Ishikawa (cell line): ENCODE measurements around the gene GLDC.

ENCODE experiments used
- CEBPB ChIP-seq: IDR thresholded peaks from 2 replicates; pipeline ENCODE4 v1.6.1; 2012
- CREB1 ChIP-seq: IDR thresholded peaks from 2 replicates; pipeline ENCODE4 v1.6.1; 2012; ENCODE audit warnings: low read depth
- EGR1 ChIP-seq: IDR thresholded peaks from 2 replicates; pipeline ENCODE4 v1.6.1; 2012
- EP300 ChIP-seq: IDR thresholded peaks from 2 replicates; pipeline ENCODE4 v1.6.1; 2012; ENCODE audit warnings: borderline replicate concordance
- FOXM1 ChIP-seq: IDR thresholded peaks from 2 replicates; pipeline ENCODE4 v1.6.1; 2012; ENCODE audit warnings: low read depth, borderline replicate concordance
- MAX ChIP-seq: IDR thresholded peaks from 2 replicates; pipeline ENCODE4 v1.6.1; 2012
- NFIC ChIP-seq: IDR thresholded peaks from 2 replicates; pipeline ENCODE4 v1.6.1; 2012
- RAD21 ChIP-seq: IDR thresholded peaks from 2 replicates; pipeline ENCODE4 v1.6.1; 2012; ENCODE audit warnings: low read depth
- TAF1 ChIP-seq: IDR thresholded peaks from 2 replicates; pipeline ENCODE4 v1.6.1; 2012; ENCODE audit warnings: low read depth, mild to moderate bottlenecking
- TCF12 ChIP-seq: IDR thresholded peaks from 2 replicates; pipeline ENCODE4 v1.6.1; 2012; ENCODE audit warnings: low read depth
- TEAD4 ChIP-seq: IDR thresholded peaks from 2 replicates; pipeline ENCODE4 v1.6.1; 2012
- USF1 ChIP-seq: IDR thresholded peaks from 2 replicates; pipeline ENCODE4 v1.6.1; 2012
- YY1 ChIP-seq: IDR thresholded peaks from 2 replicates; pipeline ENCODE4 v1.6.1; 2012; ENCODE audit warnings: low read depth
- ZBTB7A ChIP-seq: IDR thresholded peaks from 2 replicates; pipeline ENCODE4 v1.6.1; 2012; ENCODE audit warnings: low read depth
- TF ChIP-seq, protein P1 (sequence below): IDR thresholded peaks from 2 replicates; pipeline ENCODE4 v1.6.1; 2012; ENCODE audit warnings: low read depth, mild to moderate bottlenecking

Gene GLDC

DNA sequence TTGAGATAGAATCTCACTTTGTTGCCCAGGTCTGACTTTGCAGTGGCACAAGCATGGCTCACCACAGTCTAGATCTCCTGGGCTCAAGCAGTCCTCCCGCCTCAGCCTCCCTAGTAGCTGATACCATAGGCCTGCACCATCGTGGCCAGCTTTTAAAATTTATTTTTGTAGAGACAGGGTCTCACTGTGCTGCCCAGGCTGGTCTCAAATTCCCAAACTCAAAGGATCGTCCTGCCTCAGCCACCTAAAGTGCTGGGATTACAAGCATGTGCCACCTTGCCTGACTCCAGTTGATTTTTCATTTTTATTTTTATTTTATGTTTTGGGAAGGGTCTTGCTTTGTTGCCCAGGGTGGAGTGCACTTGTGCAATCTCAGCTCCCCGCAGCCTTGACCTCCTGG is 41.7 kb upstream of the GLDC start:
- no peak for TF ChIP-seq MAX
- TF ChIP-seq USF1 = no peak
- TF ChIP-seq EP300 = no peak
- TF ChIP-seq ZBTB7A = no peak
- TF ChIP-seq TEAD4 = no peak
- TF ChIP-seq, protein P1, sequence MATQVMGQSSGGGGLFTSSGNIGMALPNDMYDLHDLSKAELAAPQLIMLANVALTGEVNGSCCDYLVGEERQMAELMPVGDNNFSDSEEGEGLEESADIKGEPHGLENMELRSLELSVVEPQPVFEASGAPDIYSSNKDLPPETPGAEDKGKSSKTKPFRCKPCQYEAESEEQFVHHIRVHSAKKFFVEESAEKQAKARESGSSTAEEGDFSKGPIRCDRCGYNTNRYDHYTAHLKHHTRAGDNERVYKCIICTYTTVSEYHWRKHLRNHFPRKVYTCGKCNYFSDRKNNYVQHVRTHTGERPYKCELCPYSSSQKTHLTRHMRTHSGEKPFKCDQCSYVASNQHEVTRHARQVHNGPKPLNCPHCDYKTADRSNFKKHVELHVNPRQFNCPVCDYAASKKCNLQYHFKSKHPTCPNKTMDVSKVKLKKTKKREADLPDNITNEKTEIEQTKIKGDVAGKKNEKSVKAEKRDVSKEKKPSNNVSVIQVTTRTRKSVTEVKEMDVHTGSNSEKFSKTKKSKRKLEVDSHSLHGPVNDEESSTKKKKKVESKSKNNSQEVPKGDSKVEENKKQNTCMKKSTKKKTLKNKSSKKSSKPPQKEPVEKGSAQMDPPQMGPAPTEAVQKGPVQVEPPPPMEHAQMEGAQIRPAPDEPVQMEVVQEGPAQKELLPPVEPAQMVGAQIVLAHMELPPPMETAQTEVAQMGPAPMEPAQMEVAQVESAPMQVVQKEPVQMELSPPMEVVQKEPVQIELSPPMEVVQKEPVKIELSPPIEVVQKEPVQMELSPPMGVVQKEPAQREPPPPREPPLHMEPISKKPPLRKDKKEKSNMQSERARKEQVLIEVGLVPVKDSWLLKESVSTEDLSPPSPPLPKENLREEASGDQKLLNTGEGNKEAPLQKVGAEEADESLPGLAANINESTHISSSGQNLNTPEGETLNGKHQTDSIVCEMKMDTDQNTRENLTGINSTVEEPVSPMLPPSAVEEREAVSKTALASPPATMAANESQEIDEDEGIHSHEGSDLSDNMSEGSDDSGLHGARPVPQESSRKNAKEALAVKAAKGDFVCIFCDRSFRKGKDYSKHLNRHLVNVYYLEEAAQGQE = no peak
- TF ChIP-seq CEBPB = no peak
- no peak for TF ChIP-seq RAD21
- TF ChIP-seq TAF1 = no peak
- TF ChIP-seq NFIC = no peak
- no peak for TF ChIP-seq YY1
- no peak for TF ChIP-seq TCF12
- TF ChIP-seq FOXM1 = no peak
- no peak for TF ChIP-seq CREB1
- no peak for TF ChIP-seq EGR1

GRCh38 chr9:6686396-6686795 is 40.9 kb upstream of the GLDC start:
- no peak for TF ChIP-seq ZBTB7A
- TF ChIP-seq MAX = no peak
- peak; percentile 37; the same call in 1 of the 2 replicates for TF ChIP-seq RAD21
- no peak for TF ChIP-seq TAF1

DNA sequence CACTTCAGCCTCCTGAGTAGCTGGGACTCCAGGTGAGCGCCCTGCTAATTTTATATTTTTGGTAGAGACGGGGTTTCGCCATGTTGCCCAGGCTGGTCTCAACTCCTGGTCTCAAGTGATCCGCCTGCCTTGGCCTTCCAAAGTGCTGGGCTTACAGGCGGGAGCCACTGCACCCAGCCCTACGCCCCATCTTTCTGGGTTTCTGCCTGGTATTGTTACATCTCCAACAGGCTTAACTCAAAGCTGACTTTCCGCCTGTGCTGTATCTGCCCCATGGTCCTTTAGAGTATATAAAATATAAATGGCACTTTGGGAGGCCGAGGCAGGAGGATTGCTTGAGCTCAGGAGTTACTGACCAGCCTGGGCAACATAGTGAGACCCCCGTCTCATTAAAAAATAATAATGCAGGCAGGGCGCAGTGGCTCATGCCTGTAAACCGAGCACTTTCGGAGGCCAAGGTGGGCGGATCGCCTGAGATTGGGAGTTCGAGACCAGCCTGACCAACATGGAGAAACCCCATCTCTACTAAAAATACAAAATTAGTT is 36.5 kb upstream of the GLDC start:
- 0 out of 2 replicates have a peak, but pooled peaks have one; percentile 11 for TF ChIP-seq YY1
- peak; percentile 3; the same call in 1 of the 2 replicates for TF ChIP-seq TAF1
- no peak for TF ChIP-seq RAD21

GRCh38 chr9:6681147-6681956 is 35.8 kb upstream of the GLDC start:
- TF ChIP-seq RAD21 (no peak), CREB1 (peak; percentile 79), USF1 (peak; percentile 96), MAX (peak; percentile 89), EGR1 (no peak), YY1 (no peak; the same call in 1 of the 2 replicates), TAF1 (peak; percentile 53), NFIC (peak; percentile 14), EP300 (0 out of 2 replicates have a peak, but pooled peaks have one; percentile 12), ZBTB7A (no peak)
- TF ChIP-seq, protein P1 = no peak

DNA sequence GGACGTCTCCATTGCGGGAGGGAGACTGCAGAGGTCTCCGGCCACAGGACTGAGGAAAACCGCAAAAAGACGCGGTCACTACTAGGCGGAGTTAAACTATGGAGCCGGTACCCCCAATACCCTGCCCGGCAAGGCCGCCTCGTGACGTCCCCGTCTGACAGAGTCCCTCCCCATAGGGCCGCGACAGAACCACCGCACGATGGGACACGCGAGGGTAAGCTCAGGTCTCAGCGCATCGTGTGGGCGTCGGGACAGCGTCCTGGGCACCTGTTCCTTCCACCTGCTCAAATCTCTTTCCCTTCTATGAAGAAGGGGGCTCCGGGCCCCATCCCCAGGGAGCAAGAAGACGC is 35.2 kb upstream of the GLDC start:
- no peak for TF ChIP-seq TEAD4
- no peak for TF ChIP-seq RAD21
- TF ChIP-seq ZBTB7A = 0 out of 2 replicates have a peak, but pooled peaks have one; percentile 25
- TF ChIP-seq EGR1 = 0 out of 2 replicates have a peak, but pooled peaks have one; percentile 5

DNA sequence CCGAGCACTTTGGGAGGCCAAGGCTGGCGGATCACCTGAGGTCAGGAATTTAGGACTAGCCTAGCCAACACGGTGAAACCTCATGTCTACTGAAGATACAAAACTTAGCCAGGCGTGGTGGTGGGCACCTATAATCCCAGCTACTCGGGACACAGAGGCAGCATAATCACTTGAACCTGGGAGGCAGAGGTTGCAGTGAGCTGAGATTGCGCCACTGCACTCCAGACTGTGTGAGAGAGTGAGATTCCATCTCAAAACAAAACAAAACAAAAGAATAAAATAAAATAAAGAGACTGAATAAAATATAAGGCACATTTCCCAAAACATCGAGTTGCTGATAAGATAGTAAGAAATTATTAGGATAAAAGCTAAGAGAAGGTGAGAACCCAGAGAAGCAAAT is 32.3 kb upstream of the GLDC start:
- TF ChIP-seq RAD21 (no peak), FOXM1 (no peak), ZBTB7A (no peak), TEAD4 (no peak), MAX (no peak), EP300 (no peak), CEBPB (no peak), CREB1 (no peak), YY1 (no peak), USF1 (no peak), NFIC (no peak), TAF1 (no peak), TCF12 (no peak), EGR1 (no peak)
- TF ChIP-seq, protein P1 = no peak
